ENCODE measurements around the gene TLR4.
A peak's percentile ranks its signal among the peaks of the same experiment; 100 is the strongest.

Gene TLR4

GRCh38 chr9:117704597-117704996 lies 394 bp downstream of the TLR4 start:
- Histone ChIP-seq H3K27ac (peak overlapping the region; percentile 76), H3K36me3 (replicated peaks) (peaks cover 11% of the 10 kb centered on the region), H3K4me3 (ENCODE audit: low read depth, low read length) (peak overlapping the region; percentile 67), H3K27me3 (replicated peaks) (no peaks in the 10 kb centered on the region)
- no peak for DNase-seq
- in situ Hi-C loops (cut with HindIII; ENCODE audit: low pct_ligation_motif_present, low sequenced_read_pairs), result no loop called here
- no peak for TF ChIP-seq CTCF (IDR thresholded peaks at IDR 0.05; ENCODE audit: low read depth, low read length, missing control alignments)

GRCh38 chr9:117705386-117705785 lies 1.2 kb downstream of the TLR4 start:
- DNase-seq, result no peak
- H3K27me3 ChIP-seq (replicated peaks), result no peaks in the 10 kb centered on the region
- TF ChIP-seq CTCF (IDR thresholded peaks at IDR 0.05; ENCODE audit: low read depth, low read length, missing control alignments), result no peak
- peak overlapping the region; percentile 76 for H3K27ac ChIP-seq
- peak overlapping the region; percentile 67 for H3K4me3 ChIP-seq (ENCODE audit: low read depth, low read length)
- peaks cover 15% of the 10 kb centered on the region for H3K36me3 ChIP-seq (replicated peaks)
- in situ Hi-C loops (cut with HindIII; ENCODE audit: low pct_ligation_motif_present, low sequenced_read_pairs), result no loop called here

GRCh38 chr9:117706421-117707116 lies 2.4 kb downstream of the TLR4 start:
- no peaks in the 10 kb centered on the region for H3K27me3 ChIP-seq (replicated peaks)
- in situ Hi-C loops (cut with HindIII; ENCODE audit: low pct_ligation_motif_present, low sequenced_read_pairs), result no loop called here
- H3K27ac ChIP-seq, result peak overlapping the region; percentile 44
- no peak for TF ChIP-seq CTCF (IDR thresholded peaks at IDR 0.05; ENCODE audit: low read depth, low read length, missing control alignments)
- peaks cover 24% of the 10 kb centered on the region for H3K36me3 ChIP-seq (replicated peaks)
- no peak for DNase-seq
- H3K4me3 ChIP-seq (ENCODE audit: low read depth, low read length), result peak overlapping the region; percentile 67

- Histone ChIP-seq H3K36me3 (replicated peaks) (peaks cover 29% of the 10 kb centered on the region), H3K4me3 (ENCODE audit: low read depth, low read length) (no peak overlapping the region), H3K27ac (no peak overlapping the region), H3K27me3 (replicated peaks) (no peaks in the 10 kb centered on the region)
- no peak for DNase-seq
- in situ Hi-C loops (cut with HindIII; ENCODE audit: low pct_ligation_motif_present, low sequenced_read_pairs), result no loop called here
- no peak for TF ChIP-seq CTCF (IDR thresholded peaks at IDR 0.05; ENCODE audit: low read depth, low read length, missing control alignments)
Observed at GRCh38 chr9:117707561-117707960, 3.4 kb downstream of the TLR4 start.

- DNase-seq, result no peak
- H3K27ac ChIP-seq, result no peak overlapping the region
- in situ Hi-C loops (cut with HindIII; ENCODE audit: low pct_ligation_motif_present, low sequenced_read_pairs), result no loop called here
- H3K27me3 ChIP-seq (replicated peaks), result no peaks in the 10 kb centered on the region
- H3K4me3 ChIP-seq (ENCODE audit: low read depth, low read length), result no peak overlapping the region
- H3K36me3 ChIP-seq (replicated peaks), result peaks cover 53% of the 10 kb centered on the region
- no peak for TF ChIP-seq CTCF (IDR thresholded peaks at IDR 0.05; ENCODE audit: low read depth, low read length, missing control alignments)
Observed at GRCh38 chr9:117709936-117710335, 5.7 kb downstream of the TLR4 start.

- in situ Hi-C loops (cut with HindIII; ENCODE audit: low pct_ligation_motif_present, low sequenced_read_pairs), result no loop called here
- TF ChIP-seq CTCF (IDR thresholded peaks at IDR 0.05; ENCODE audit: low read depth, low read length, missing control alignments), result peak; percentile 29
- Histone ChIP-seq H3K36me3 (replicated peaks) (peaks cover 54% of the 10 kb centered on the region), H3K27ac (no peak overlapping the region), H3K27me3 (replicated peaks) (no peaks in the 10 kb centered on the region), H3K4me3 (ENCODE audit: low read depth, low read length) (no peak overlapping the region)
- DNase-seq, result no peak
Observed at GRCh38 chr9:117714282-117714681, 10.1 kb downstream of the TLR4 start.

Measured in brain microvascular endothelial cell (primary cell).